ENCODE results near the gene PRR33.

Gene PRR33

DNA sequence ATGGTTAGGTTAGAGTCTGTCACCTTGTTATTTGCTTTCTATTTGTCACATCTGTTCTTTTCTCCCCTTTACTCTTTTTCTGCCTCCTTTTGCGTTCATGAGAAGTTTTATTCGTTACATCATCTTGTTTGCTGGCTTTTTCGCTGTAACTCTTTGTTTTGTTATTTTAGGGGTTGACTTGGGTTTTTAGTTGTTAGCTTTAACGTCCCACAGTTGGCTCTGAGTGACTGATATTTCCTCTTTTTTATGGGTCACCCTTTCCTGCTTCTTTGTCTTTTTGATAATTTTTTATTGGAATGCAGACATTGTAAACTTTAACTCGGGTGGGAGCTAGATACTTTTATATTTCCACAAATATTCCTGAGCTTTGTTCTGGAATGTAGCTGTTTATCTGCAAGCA, 14.5 kb upstream of the PRR33 start:
- H3K4me1 ChIP-seq (ENCODE audit: low read length) = no peaks in the 10 kb centered on the region
- H4K20me1 ChIP-seq (ENCODE audit: insufficient read depth, low read length) = no peaks in the 10 kb centered on the region
- H3K27ac ChIP-seq (ENCODE audit: low read length) = no peak overlapping the region
- no peaks in the 10 kb centered on the region for H3K36me3 ChIP-seq (replicated peaks; ENCODE audit: low read depth, low read length)
- H3K4me2 ChIP-seq (ENCODE audit: low read length) = no peak overlapping the region
- no peaks in the 10 kb centered on the region for H3K9me3 ChIP-seq (ENCODE audit: insufficient read depth, low read length)
- H3K9ac ChIP-seq (ENCODE audit: low read length) = no peak overlapping the region
- no peak overlapping the region for H3K4me3 ChIP-seq (ENCODE audit: low read length)
- H3K27me3 ChIP-seq (ENCODE audit: low read depth, low read length) = peaks cover 7% of the 10 kb centered on the region; the same call in 1 of the 2 replicates
- H2AFZ ChIP-seq (ENCODE audit: low read depth, low read length) = no peak overlapping the region
- H3K79me2 ChIP-seq (ENCODE audit: low read length) = no peaks in the 10 kb centered on the region
- TF ChIP-seq EZH2phosphoT487 (IDR thresholded peaks at IDR 0.05; ENCODE audit: low read depth) = no peak
- TF ChIP-seq, protein P1, sequence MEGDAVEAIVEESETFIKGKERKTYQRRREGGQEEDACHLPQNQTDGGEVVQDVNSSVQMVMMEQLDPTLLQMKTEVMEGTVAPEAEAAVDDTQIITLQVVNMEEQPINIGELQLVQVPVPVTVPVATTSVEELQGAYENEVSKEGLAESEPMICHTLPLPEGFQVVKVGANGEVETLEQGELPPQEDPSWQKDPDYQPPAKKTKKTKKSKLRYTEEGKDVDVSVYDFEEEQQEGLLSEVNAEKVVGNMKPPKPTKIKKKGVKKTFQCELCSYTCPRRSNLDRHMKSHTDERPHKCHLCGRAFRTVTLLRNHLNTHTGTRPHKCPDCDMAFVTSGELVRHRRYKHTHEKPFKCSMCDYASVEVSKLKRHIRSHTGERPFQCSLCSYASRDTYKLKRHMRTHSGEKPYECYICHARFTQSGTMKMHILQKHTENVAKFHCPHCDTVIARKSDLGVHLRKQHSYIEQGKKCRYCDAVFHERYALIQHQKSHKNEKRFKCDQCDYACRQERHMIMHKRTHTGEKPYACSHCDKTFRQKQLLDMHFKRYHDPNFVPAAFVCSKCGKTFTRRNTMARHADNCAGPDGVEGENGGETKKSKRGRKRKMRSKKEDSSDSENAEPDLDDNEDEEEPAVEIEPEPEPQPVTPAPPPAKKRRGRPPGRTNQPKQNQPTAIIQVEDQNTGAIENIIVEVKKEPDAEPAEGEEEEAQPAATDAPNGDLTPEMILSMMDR (IDR thresholded peaks at IDR 0.05; ENCODE audit: low read depth, low read length) = no peak

DNA sequence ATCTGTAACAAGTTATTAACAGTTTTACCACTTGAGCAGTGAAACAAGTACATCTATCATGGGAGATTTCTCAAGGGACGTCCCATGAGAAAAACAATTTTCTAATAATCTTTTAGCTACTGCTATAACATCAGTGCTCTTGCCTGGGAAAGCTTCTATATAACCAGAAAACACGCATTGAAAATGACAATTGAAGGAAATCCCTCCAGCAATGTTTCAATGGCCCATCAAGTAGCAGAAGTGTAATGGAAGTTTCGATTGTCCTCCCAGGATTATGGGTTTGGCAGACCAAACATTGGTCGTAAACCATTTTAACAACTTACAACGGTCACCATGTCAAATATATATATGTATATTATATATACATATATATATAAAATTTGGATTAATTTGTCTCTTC, 8.0 kb upstream of the PRR33 start:
- H3K4me1 ChIP-seq (ENCODE audit: low read length) = peaks cover 11% of the 10 kb centered on the region
- H2AFZ ChIP-seq (ENCODE audit: low read depth, low read length) = no peak overlapping the region
- H3K9ac ChIP-seq (ENCODE audit: low read length) = no peak overlapping the region
- H4K20me1 ChIP-seq (ENCODE audit: insufficient read depth, low read length) = no peaks in the 10 kb centered on the region
- peaks cover 19% of the 10 kb centered on the region for H3K27me3 ChIP-seq (ENCODE audit: low read depth, low read length)
- no peak overlapping the region for H3K4me3 ChIP-seq (ENCODE audit: low read length)
- TF ChIP-seq, protein P1 (IDR thresholded peaks at IDR 0.05; ENCODE audit: low read depth, low read length) = no peak
- TF ChIP-seq EZH2phosphoT487 (IDR thresholded peaks at IDR 0.05; ENCODE audit: low read depth) = no peak
- H3K79me2 ChIP-seq (ENCODE audit: low read length) = no peaks in the 10 kb centered on the region
- no peak overlapping the region for H3K27ac ChIP-seq (ENCODE audit: low read length)
- no peak overlapping the region for H3K4me2 ChIP-seq (ENCODE audit: low read length)
- H3K36me3 ChIP-seq (replicated peaks; ENCODE audit: low read depth, low read length) = no peaks in the 10 kb centered on the region
- H3K9me3 ChIP-seq (ENCODE audit: insufficient read depth, low read length) = no peaks in the 10 kb centered on the region

DNA sequence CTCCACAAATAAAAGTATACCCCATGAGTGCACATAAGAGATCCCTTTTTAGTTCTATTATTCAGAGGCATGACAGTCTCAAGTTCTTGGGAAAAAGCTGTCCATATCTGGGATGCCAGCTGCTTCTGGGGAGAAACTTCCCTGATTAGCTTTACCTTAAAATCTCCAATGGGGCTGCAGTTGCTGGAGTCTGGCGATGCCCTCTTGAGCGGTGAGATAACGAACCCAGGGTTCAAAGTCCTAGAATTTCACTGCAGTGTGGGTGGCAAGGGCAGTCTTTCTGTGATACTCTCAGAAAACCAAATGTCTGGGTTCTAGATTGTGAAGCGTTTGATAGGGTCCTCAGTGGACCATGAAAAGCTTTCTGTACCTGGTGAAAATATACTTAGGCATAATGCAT, 7.4 kb upstream of the PRR33 start:
- no peak overlapping the region for H3K9ac ChIP-seq (ENCODE audit: low read length)
- no peaks in the 10 kb centered on the region for H3K9me3 ChIP-seq (ENCODE audit: insufficient read depth, low read length)
- peaks cover 19% of the 10 kb centered on the region for H3K27me3 ChIP-seq (ENCODE audit: low read depth, low read length)
- no peaks in the 10 kb centered on the region for H3K79me2 ChIP-seq (ENCODE audit: low read length)
- no peaks in the 10 kb centered on the region for H3K36me3 ChIP-seq (replicated peaks; ENCODE audit: low read depth, low read length)
- H3K4me3 ChIP-seq (ENCODE audit: low read length) = no peak overlapping the region
- H4K20me1 ChIP-seq (ENCODE audit: insufficient read depth, low read length) = no peaks in the 10 kb centered on the region
- H2AFZ ChIP-seq (ENCODE audit: low read depth, low read length) = no peak overlapping the region
- H3K4me2 ChIP-seq (ENCODE audit: low read length) = no peak overlapping the region
- peaks cover 11% of the 10 kb centered on the region for H3K4me1 ChIP-seq (ENCODE audit: low read length)
- H3K27ac ChIP-seq (ENCODE audit: low read length) = no peak overlapping the region
- TF ChIP-seq, protein P1 (IDR thresholded peaks at IDR 0.05; ENCODE audit: low read depth, low read length) = no peak
- TF ChIP-seq EZH2phosphoT487 (IDR thresholded peaks at IDR 0.05; ENCODE audit: low read depth) = no peak

DNA sequence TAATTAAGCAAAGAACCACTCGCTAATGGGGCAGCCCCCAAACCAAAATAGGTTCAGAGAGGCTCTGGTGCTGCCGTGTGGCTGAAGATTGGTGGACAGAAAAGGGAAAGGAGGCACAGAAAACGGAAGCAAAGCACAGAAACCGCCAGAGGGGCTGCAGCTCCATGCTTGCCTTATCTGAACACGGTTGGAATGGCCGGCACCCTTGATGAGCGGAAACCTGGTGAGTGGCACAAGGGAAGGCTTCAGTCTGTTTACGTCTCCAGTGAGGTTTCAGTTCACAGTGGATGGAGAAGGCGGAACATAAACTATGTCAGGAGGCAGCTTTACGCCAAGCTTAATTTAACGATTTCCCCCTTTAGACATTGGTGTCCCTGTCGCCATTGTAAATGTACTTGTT, 5.2 kb upstream of the PRR33 start:
- peaks cover 19% of the 10 kb centered on the region for H3K27me3 ChIP-seq (ENCODE audit: low read depth, low read length)
- 0 out of 2 replicates have a peak, but pooled peaks cover 6% of the 10 kb centered on the region for H4K20me1 ChIP-seq (ENCODE audit: insufficient read depth, low read length)
- H3K79me2 ChIP-seq (ENCODE audit: low read length) = no peaks in the 10 kb centered on the region
- peaks cover 11% of the 10 kb centered on the region for H3K4me1 ChIP-seq (ENCODE audit: low read length)
- no peaks in the 10 kb centered on the region for H3K9me3 ChIP-seq (ENCODE audit: insufficient read depth, low read length)
- H3K36me3 ChIP-seq (replicated peaks; ENCODE audit: low read depth, low read length) = no peaks in the 10 kb centered on the region
- TF ChIP-seq EZH2phosphoT487 (IDR thresholded peaks at IDR 0.05; ENCODE audit: low read depth) = no peak
- TF ChIP-seq, protein P1 (IDR thresholded peaks at IDR 0.05; ENCODE audit: low read depth, low read length) = no peak
- H3K9ac ChIP-seq (ENCODE audit: low read length) = peak overlapping the region; percentile 28
- H3K27ac ChIP-seq (ENCODE audit: low read length) = no peak overlapping the region
- peak overlapping the region; percentile 64 for H3K4me3 ChIP-seq (ENCODE audit: low read length)
- peak overlapping the region; percentile 70 for H3K4me2 ChIP-seq (ENCODE audit: low read length)
- peak overlapping the region; percentile 61 for H2AFZ ChIP-seq (ENCODE audit: low read depth, low read length)

All from OCI-LY3 (cell line).